Measurements from ENCODE around the gene ATG3.
A peak's percentile ranks its signal among the peaks of the same experiment; 100 is the strongest.

ATG3 gene

DNA sequence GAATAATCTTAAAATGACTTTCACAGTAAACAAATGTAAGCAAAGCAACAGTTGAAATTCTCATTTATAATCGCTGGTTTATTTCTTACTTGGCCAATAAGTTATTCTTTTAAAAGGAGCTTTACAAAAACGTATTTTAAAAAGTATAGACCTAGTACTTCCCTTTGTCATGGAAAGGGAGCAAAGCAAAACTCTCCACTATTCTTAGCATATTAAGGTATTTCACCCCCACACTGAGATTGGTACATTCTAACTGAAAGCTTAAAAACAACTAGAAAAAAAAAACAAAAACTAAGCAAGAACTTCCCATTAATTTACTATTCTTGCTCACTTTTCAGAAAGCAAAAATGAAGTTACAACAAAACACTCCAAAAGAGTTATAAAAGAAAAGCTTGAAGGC is 1.5 kb downstream of the ATG3 start:
- WGBS (ENCODE audit: extremely low coverage, insufficient coverage, low lambda C conversion rate) = no CpG with 5 or more reads among the region's 2 CpGs

DNA sequence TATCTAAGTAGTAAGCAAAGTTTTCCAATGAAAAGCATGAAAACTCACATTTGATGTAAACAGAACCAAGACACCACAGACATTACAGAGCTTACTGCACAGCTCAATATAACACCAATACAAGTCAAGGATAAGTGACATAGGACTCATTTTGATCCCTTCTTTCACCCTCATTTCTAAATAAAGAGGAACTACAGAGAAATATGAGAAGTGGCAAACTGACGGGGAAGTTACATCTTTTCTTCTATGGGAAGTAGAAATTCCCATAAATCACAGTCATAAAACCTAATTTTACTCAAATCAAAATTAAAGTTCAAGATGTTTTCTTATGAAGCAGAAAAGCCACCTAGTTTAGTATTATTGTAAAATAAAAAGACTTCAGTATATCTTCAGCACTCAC is 3.8 kb downstream of the ATG3 start:
- peaks cover 6% of the 10 kb centered on the region for H3K79me2 ChIP-seq (ENCODE audit: control insufficient read depth, insufficient read depth, low read length)
- no peak overlapping the region for H3K9ac ChIP-seq (ENCODE audit: low read length)
- H2AK5ac ChIP-seq (ENCODE audit: low read length) = no peak overlapping the region
- H3K4ac ChIP-seq (ENCODE audit: low read depth, low read length) = no peak overlapping the region
- H2BK15ac ChIP-seq (replicated peaks; ENCODE audit: low read depth) = no peak overlapping the region
- no peak overlapping the region for H2BK5ac ChIP-seq (ENCODE audit: low read length)
- H3K79me1 ChIP-seq (ENCODE audit: low read length) = no peaks in the 10 kb centered on the region
- H3K36me3 ChIP-seq (ENCODE audit: control insufficient read depth, insufficient read depth, low read length) = no peaks in the 10 kb centered on the region
- no CpG with 5 or more reads among the region's 1 CpG for WGBS (ENCODE audit: extremely low coverage, insufficient coverage, low lambda C conversion rate)
- H3K4me2 ChIP-seq (ENCODE audit: low read length) = no peak overlapping the region
- H3K27ac ChIP-seq (ENCODE audit: low read depth, low read length) = no peak overlapping the region
- no peak overlapping the region for H4K5ac ChIP-seq (ENCODE audit: low read length)
- H3K4me3 ChIP-seq (ENCODE audit: low read length) = no peak overlapping the region
- DNase-seq = no peak
- H3K23ac ChIP-seq (ENCODE audit: low read length) = no peak overlapping the region
- H3K4me1 ChIP-seq (ENCODE audit: control insufficient read depth, low read depth, low read length) = no peaks in the 10 kb centered on the region
- H3K27me3 ChIP-seq (ENCODE audit: insufficient read depth, low read length, poor library complexity) = no peaks in the 10 kb centered on the region
- H3K56ac ChIP-seq (ENCODE audit: low read length) = no peak overlapping the region
- H4K8ac ChIP-seq (ENCODE audit: low read depth, low read length) = no peak overlapping the region
- H2BK120ac ChIP-seq (ENCODE audit: low read depth, low read length) = no peak overlapping the region
- H3K18ac ChIP-seq (ENCODE audit: low read length) = no peak overlapping the region

More for the DNA sequence above, 1.5 kb downstream of the ATG3 start:
- Histone ChIP-seq H3K79me1 (ENCODE audit: low read length) (no peaks in the 10 kb centered on the region), H3K9ac (ENCODE audit: low read length) (no peak overlapping the region), H2BK5ac (ENCODE audit: low read length) (no peak overlapping the region), H2BK120ac (ENCODE audit: low read depth, low read length) (no peak overlapping the region), H3K79me2 (ENCODE audit: control insufficient read depth, insufficient read depth, low read length) (peaks cover 4% of the 10 kb centered on the region), H3K4me1 (ENCODE audit: control insufficient read depth, low read depth, low read length) (no peaks in the 10 kb centered on the region), H4K8ac (ENCODE audit: low read depth, low read length) (no peak overlapping the region), H3K4me2 (ENCODE audit: low read length) (no peak overlapping the region), H2BK15ac (replicated peaks; ENCODE audit: low read depth) (no peak overlapping the region), H3K18ac (ENCODE audit: low read length) (no peak overlapping the region), H4K5ac (ENCODE audit: low read length) (no peak overlapping the region), H3K56ac (ENCODE audit: low read length) (no peak overlapping the region), H3K23ac (ENCODE audit: low read length) (no peak overlapping the region), H2AK5ac (ENCODE audit: low read length) (no peak overlapping the region), H3K27me3 (ENCODE audit: insufficient read depth, low read length, poor library complexity) (no peaks in the 10 kb centered on the region), H3K4ac (ENCODE audit: low read depth, low read length) (no peak overlapping the region), H3K4me3 (ENCODE audit: low read length) (no peak overlapping the region), H3K27ac (ENCODE audit: low read depth, low read length) (no peak overlapping the region), H3K36me3 (ENCODE audit: control insufficient read depth, insufficient read depth, low read length) (no peaks in the 10 kb centered on the region)
- DNase-seq = no peak

DNA sequence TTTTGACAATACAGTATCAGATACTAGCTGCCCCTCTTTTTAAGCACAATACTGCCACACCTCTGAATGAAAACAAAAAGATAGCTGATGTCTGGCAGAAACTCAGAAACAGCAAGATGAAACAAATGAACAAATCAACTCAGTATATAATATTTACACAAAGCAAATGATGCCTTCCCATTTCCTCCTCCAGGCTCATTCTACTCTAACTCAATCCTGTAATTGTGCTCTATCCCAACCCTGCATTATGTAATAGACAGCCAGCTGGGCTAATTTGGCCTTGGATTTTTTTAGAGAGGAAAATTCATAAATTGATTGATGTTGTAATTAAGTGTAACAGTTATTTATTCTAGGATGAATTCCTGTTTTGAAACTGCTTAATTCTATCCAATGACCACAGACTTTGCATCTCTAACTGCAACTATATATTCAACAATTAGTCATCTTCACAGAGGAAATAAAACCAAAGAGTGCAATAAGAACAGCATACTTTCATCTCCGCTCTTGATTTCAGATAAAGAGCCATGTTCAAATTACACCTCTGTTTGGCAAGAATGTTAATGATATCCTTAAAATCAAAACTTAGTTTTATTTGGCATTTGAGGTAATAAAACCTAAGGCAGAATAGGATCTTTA is 6.1 kb downstream of the ATG3 start:
- no CpG with 5 or more reads among the region's 1 CpG for WGBS (ENCODE audit: extremely low coverage, insufficient coverage, low lambda C conversion rate)
- H3K79me2 ChIP-seq (ENCODE audit: control insufficient read depth, insufficient read depth, low read length) = peaks cover 4% of the 10 kb centered on the region
- no peak for DNase-seq

GRCh38 chr3:112550859-112551258 is 10.9 kb downstream of the ATG3 start:
- Histone ChIP-seq H3K4me1 (ENCODE audit: control insufficient read depth, low read depth, low read length) (no peaks in the 10 kb centered on the region), H2AK5ac (ENCODE audit: low read length) (no peak overlapping the region), H3K27me3 (ENCODE audit: insufficient read depth, low read length, poor library complexity) (no peaks in the 10 kb centered on the region), H4K8ac (ENCODE audit: low read depth, low read length) (no peak overlapping the region), H3K79me2 (ENCODE audit: control insufficient read depth, insufficient read depth, low read length) (peaks cover 1% of the 10 kb centered on the region), H3K4me3 (ENCODE audit: low read length) (no peak overlapping the region), H3K79me1 (ENCODE audit: low read length) (no peaks in the 10 kb centered on the region), H2BK15ac (replicated peaks; ENCODE audit: low read depth) (no peak overlapping the region), H3K9ac (ENCODE audit: low read length) (no peak overlapping the region), H3K23ac (ENCODE audit: low read length) (no peak overlapping the region), H3K18ac (ENCODE audit: low read length) (no peak overlapping the region), H2BK120ac (ENCODE audit: low read depth, low read length) (no peak overlapping the region), H4K5ac (ENCODE audit: low read length) (no peak overlapping the region), H3K27ac (ENCODE audit: low read depth, low read length) (no peak overlapping the region), H3K4ac (ENCODE audit: low read depth, low read length) (no peak overlapping the region), H3K36me3 (ENCODE audit: control insufficient read depth, insufficient read depth, low read length) (no peaks in the 10 kb centered on the region), H3K56ac (ENCODE audit: low read length) (no peak overlapping the region), H3K4me2 (ENCODE audit: low read length) (no peak overlapping the region), H2BK5ac (ENCODE audit: low read length) (no peak overlapping the region)
- WGBS (ENCODE audit: extremely low coverage, insufficient coverage, low lambda C conversion rate) = no CpG with 5 or more reads among the region's 1 CpG
- peak; percentile 75 for DNase-seq

More for the DNA sequence above, 6.1 kb downstream of the ATG3 start:
- Histone ChIP-seq H2BK120ac (ENCODE audit: low read depth, low read length) (no peak overlapping the region), H3K79me1 (ENCODE audit: low read length) (no peaks in the 10 kb centered on the region), H2BK5ac (ENCODE audit: low read length) (no peak overlapping the region), H3K4me3 (ENCODE audit: low read length) (no peak overlapping the region), H3K36me3 (ENCODE audit: control insufficient read depth, insufficient read depth, low read length) (no peaks in the 10 kb centered on the region), H3K56ac (ENCODE audit: low read length) (no peak overlapping the region), H3K4me2 (ENCODE audit: low read length) (no peak overlapping the region), H3K9ac (ENCODE audit: low read length) (no peak overlapping the region), H3K4me1 (ENCODE audit: control insufficient read depth, low read depth, low read length) (no peaks in the 10 kb centered on the region), H2BK15ac (replicated peaks; ENCODE audit: low read depth) (no peak overlapping the region), H3K27ac (ENCODE audit: low read depth, low read length) (no peak overlapping the region), H4K8ac (ENCODE audit: low read depth, low read length) (no peak overlapping the region), H3K23ac (ENCODE audit: low read length) (no peak overlapping the region), H2AK5ac (ENCODE audit: low read length) (no peak overlapping the region), H3K18ac (ENCODE audit: low read length) (no peak overlapping the region), H3K27me3 (ENCODE audit: insufficient read depth, low read length, poor library complexity) (no peaks in the 10 kb centered on the region), H3K4ac (ENCODE audit: low read depth, low read length) (no peak overlapping the region), H4K5ac (ENCODE audit: low read length) (no peak overlapping the region)

GRCh38 chr3:112546216-112546759 is 15.5 kb downstream of the ATG3 start:
- H3K4me1 ChIP-seq (ENCODE audit: control insufficient read depth, low read depth, low read length) = no peaks in the 10 kb centered on the region
- H3K79me1 ChIP-seq (ENCODE audit: low read length) = no peaks in the 10 kb centered on the region
- no peak overlapping the region for H3K4ac ChIP-seq (ENCODE audit: low read depth, low read length)
- H2BK120ac ChIP-seq (ENCODE audit: low read depth, low read length) = no peak overlapping the region
- WGBS (ENCODE audit: extremely low coverage, insufficient coverage, low lambda C conversion rate) = no CpG with 5 or more reads among the region's 5 CpGs
- H3K27ac ChIP-seq (ENCODE audit: low read depth, low read length) = no peak overlapping the region
- no peak overlapping the region for H3K56ac ChIP-seq (ENCODE audit: low read length)
- H3K4me2 ChIP-seq (ENCODE audit: low read length) = no peak overlapping the region
- H2BK5ac ChIP-seq (ENCODE audit: low read length) = no peak overlapping the region
- H3K36me3 ChIP-seq (ENCODE audit: control insufficient read depth, insufficient read depth, low read length) = no peaks in the 10 kb centered on the region
- H4K5ac ChIP-seq (ENCODE audit: low read length) = no peak overlapping the region
- H3K79me2 ChIP-seq (ENCODE audit: control insufficient read depth, insufficient read depth, low read length) = no peaks in the 10 kb centered on the region
- H3K9ac ChIP-seq (ENCODE audit: low read length) = no peak overlapping the region
- H3K4me3 ChIP-seq (ENCODE audit: low read length) = no peak overlapping the region
- no peak overlapping the region for H4K8ac ChIP-seq (ENCODE audit: low read depth, low read length)
- H3K18ac ChIP-seq (ENCODE audit: low read length) = no peak overlapping the region
- H3K27me3 ChIP-seq (ENCODE audit: insufficient read depth, low read length, poor library complexity) = no peaks in the 10 kb centered on the region
- H2BK15ac ChIP-seq (replicated peaks; ENCODE audit: low read depth) = no peak overlapping the region
- DNase-seq = no peak
- no peak overlapping the region for H2AK5ac ChIP-seq (ENCODE audit: low read length)
- H3K23ac ChIP-seq (ENCODE audit: low read length) = no peak overlapping the region
